CD1c-positive myeloid dendritic cell (primary cell): Measurements from ENCODE around the gene ANKS1B.
A peak's percentile ranks its signal among the peaks of the same experiment; 100 is the strongest.
"Not testable (repeated sequence)": the region's sequence is repeated elsewhere in the genome, so short reads cannot be mapped to it uniquely, and the experiment has no call there.

Source experiments
- DNase-seq: peaks from one replicate; pipeline ENCODE4 v3.0.0-alpha.2; 2016; ENCODE audit errors: extremely low spot score

Gene ANKS1B

DNA sequence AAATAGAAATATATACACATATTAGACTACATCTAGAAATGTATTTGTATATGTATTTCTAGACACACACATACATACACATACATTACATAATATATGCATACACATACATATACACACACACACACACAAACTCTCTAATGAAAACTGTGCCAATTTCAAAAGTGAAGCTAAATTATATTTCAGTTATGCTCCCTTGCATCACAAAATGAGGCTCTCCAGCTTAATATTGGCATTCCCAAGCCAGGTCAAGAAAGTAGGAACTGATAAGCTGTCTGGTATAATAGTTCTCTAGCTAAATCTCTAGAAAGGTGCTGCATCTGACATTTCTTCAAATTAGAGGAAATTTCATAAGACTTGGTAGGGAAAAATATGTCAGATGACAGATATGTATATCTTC is 280.3 kb downstream of the ANKS1B start:
- no peak for DNase-seq

DNA sequence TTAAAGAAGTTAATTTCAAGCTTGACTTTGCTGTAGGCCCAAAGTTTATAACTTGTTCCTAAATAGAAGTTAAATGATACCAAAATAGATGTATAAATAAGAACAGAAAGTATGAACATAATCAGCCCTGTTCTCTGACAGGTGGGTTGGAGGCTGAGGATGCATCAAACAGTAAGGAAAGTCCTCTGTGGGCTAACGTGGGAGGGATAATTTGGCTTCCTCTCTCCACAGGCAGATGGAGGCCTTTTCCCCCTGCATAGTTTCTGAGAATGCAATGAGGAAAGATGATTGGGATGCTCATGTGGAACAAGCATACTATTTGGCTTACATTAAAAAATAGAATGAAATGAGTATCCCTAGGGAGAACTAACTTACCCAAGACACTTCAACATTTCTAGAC is 280.7 kb downstream of the ANKS1B start:
- no peak for DNase-seq

DNA sequence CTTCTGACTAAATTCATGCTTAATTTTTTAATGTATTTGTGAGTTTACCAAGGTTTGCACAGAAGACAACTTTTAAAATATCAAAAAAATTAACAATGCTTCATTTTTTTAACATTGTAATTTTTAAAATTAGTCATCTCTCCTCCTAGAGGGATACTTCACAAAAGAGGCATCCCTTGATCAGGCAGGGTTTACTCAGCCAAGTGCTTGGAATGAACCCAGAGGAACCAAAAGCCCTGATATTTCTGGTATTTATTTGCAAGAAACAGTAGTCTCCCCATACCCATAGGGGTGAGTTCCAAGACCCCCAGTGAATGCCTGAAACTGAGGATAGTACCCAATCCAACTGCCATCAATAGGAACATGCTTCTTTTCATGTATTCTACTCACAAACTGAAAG is 284.7 kb downstream of the ANKS1B start:
- DNase-seq: no peak

DNA sequence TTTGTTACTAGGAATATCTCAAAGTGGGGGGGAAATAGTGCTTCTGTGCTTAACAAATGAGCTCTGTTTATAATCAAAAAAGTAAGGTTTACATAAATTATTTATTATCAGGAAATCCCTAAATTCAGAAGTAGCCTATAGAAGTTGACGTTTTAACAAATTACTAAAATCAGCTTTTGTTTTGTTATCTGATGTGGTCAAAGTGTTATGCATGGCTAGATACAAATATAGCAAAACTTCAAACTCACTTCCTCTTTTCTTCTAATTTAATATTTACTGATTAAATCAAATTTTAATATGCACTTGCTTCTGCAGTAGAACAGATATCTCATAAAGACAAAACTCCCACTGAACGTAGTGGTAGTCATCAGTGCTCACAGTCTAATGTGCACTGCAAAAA is 289.7 kb downstream of the ANKS1B start:
- no peak for DNase-seq

DNA sequence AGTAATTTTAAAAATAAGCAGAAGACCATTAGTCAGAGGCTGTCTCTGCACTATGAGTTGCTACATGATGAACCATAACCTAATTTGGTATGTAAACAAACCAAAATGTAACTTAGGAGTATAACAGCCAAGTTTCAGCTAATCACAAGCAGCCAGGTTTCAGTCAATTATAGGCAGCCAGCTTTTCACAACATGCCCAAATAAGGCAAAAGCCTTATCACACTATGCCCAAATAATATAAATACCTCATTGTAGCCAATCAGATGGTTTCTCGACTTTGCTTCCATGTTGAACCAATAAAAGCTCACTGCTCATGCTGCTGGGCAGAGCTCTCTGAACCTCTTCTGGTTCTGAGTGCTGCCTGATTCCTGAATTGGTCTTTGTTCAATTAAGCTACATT is 298.6 kb downstream of the ANKS1B start:
- DNase-seq: no peak

DNA sequence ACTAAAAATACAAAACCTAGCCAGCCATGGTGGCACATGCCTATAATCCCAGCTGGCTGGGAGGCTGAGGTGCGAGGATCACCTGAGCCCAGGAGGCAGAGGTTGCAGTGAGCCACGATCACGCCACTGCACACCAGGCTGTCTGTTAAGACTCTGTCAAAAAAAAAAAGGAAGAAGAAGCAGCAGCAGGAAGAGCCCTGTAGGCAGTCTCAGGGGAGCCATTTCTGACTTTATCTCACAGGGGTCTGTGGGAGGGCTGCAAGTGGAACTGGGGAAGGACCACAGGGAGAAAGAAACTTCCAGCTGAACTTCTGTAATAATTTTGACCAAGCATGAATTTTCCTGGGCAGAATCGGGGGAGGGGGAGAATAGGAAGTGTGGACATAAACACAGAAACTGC is 304.5 kb downstream of the ANKS1B start:
- DNase-seq: no peak

DNA sequence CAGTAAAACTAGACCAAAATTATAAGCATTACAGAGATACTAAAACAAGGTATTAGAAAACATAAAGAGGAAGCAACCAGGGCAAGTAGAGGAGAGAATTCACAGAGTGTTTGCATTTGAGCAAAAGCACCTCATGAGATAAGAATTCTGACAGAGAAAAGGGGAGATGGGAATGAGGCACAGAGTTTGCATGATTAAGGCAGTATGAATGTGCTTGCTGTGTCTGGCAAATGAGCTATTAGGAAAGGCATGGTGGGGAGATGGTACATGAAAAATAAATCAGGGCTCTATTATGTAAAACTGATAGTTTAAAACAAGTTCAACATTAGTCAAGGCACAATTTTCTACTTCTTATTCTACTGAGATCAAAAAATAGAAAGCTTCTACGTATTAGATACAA is 314.1 kb downstream of the ANKS1B start:
- no peak for DNase-seq

DNA sequence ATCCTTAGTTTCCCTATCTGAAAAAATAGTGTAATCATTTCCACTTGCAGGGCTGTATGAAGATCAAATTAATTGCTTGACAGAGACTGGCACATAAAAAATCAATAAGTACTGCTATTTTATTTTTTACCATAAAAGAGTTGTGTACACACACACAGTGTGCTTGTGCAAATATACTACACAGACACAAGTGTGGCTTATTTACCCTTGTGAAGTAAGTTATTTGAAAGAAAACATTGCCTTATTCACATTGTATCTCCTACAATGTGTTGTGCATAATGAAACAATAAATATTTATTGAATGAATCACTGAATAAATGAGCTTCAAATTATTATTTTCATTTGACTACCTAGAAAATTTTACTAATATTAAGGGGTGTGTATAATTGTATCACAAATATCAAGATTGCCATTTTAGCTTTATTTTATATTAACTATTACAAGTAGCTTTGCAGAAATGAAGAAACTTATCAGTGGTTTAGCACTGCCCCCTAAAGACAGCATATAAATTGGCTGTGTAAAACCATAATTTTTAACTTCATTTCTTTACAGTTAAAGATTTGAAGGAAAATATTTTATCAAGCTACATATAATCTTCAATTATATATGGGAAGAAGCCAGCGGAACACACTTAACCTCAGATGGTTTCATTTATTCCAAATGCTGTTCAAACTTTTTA is 325.9 kb downstream of the ANKS1B start:
- DNase-seq: no peak

DNA sequence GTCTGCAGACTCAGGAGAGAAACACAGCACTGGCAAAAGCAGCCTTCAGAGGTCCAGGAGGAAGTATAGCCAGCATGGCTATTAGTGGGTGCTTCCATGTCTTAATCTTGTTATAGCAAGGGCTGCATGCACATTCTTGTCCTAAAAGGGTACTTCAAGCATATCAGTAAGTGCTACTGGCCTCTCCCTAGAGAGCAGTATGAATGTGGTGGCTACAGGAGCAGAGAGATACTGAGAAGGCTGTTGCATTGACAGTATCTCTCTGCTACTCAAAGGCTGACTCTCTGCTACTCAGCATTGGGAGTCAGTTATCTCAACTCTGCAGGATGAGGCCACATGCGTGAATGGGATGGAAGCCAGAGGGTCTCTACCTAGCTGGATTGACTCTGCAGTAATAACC is 335.2 kb downstream of the ANKS1B start:
- no peak for DNase-seq

DNA sequence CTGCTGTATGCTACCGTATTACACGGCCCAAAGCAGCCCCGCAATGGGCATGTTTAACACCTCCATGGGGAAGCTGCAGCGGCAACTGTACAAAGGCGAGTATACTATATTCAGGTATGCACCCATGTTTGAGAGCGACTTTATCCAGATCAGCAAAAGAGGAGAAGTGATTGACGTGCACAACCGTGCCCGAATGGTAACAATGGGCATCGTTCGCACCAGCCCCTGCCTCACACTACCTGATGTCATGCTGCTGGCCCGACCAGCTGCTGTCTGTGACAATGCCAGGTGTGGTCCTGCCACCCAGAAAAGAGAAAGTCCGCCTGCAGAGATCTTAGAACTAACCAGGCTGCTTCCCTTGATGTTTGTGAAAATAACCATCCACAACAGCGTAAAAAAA is 336.6 kb downstream of the ANKS1B start:
- no peak for DNase-seq

DNA sequence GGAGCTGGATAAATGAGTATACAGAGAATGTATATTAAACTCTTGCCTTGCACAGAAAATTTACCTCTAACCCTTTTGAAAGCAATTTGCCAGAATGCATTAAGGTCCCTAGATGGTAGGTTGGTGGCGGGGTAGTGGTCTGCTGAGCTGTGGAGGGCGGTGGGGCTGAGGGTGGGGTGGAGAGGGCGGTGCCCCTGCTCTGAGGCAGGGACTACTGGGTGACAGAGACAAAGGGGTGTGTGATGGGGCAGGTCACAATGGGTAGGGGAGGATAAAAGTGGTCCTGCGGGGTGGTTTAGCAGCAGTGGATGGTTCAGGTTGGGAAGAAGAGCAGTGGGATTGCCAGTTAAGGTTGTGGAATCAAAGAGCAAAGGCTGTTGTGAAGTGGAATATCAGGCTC is 337.3 kb downstream of the ANKS1B start, which contains the start of gene GARIN6:
Gene GARIN6 (plus strand): TSS at position 301 of the 400 bp plus-strand sequence. CDS start 422 bp downstream, outside the sequence.
- no peak for DNase-seq

DNA sequence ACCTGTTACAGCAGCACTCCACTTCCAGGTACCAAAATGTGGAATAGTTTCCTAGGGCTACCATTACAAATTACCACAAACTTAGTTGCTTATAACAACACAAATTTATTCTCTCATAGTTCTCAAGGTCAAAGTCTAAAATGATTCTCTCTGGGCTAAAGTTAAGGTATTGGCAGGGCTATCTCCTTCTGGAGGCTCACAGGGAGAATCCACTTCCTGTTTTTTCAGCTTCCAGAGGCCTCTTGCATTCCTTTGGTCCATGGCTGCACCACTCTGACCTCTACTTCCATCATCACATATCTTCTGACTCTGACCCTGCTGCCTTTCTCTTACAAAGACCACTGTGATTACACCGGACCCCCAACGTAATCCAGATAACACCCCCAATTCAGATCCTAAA is 340.1 kb downstream of the ANKS1B start:
- no peak for DNase-seq

DNA sequence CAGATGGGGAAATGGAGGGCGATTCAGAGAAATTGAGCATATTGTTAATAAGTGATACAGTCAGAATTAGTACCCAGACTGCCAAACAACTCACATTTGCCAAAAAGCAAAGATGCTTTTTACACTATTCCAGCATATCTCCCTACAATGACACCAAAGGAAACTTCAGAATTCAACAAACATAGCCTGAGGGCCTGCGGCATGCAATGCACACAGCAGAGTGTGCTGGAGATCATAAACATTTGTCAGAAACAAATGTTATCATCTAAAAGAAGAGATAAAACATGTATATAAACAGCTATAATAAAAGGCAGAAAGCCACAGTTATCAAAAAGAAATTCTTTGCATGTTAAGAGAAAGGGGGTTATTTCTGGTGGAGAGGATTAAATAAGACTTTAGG is 357.3 kb downstream of the ANKS1B start:
- DNase-seq: no peak

DNA sequence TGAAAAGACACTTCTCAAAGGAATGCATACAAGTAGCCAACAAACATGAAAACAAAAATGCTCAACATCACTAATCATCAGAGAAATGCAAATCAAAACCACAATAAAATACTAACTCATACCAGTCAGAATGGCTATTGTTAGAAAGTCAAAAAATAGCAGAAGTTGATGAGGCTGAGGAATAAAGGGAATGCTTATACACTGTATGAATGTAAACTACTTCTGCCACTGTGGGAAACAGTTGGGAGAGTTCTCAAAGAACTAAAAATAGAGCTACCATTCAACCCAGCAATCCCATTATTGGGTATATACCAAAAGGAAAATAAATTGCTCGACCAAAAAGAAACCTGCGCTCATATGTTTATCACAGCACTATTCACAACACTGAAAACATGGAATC is 360.1 kb downstream of the ANKS1B start:
- DNase-seq: not testable (repeated sequence)

DNA sequence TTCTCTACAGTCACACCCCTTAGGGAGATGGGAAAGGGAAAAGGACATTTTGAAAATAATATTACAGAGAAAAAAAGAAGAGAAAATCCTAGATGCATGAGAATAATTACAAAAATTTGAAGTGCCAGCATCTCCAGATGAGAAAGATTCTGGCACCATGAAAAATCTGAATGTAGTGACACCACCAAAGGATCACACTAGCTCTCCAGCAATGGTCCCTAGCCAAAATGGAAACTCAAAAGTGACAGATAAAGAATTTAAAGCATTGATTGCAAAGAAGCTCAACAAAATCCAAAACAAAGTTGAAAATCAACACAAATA is 364.6 kb downstream of the ANKS1B start:
- no peak for DNase-seq

DNA sequence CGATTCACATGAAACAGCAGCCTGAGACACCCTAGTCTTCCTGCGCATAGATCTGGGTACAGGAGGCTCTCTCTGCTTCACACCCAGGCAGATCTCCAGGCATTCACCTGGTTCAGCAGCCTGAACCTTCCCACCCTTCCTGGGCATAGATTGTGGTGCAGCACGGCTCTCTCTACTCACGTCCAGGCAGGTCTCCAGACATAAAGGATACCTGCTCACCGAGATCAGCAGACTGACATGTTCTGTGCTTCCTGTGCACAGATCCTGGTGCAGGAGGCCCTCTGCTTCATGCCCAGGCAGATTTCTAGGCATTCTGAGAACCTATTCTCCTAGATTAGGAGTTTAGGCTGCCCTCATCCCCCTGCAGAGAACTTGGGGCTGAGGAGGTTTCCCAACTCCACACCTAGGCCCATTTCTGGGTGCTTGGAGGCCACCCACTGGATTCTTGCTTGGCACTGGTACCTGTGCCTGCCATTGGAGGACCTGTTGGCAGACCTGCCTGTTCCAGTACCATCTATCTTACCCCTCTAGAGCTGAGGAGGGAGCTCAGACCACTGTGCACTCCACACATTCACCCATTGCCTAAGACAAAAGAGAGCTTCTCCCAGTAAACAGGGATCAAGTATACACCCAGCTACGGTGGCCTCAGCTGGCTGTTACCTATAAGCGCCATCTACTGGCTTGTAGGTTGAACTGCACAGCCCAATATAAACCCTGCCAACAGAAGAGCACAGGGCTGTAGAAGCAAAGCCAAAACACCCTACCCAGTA is 365.2 kb downstream of the ANKS1B start:
- DNase-seq: peak; percentile 36

DNA sequence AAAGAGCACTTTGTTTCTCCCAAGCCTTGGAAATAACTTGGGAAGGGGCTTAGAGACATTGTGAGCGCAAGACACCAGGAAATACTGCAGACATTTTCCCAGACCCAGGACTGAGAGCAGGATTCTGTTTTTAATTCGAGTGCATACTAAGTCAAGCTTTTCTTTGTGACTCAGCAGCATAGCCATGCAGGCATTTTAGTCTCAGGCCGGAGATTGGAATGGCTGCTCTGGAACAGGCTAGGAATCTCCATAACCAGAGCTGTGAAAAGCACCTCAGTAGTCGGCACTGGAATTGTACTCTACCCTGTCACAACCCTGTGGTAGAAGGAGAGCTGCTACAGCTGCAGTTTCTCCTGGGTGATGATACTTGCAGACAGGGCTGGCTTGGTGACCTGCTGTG is 366.1 kb downstream of the ANKS1B start:
- DNase-seq: no peak

DNA sequence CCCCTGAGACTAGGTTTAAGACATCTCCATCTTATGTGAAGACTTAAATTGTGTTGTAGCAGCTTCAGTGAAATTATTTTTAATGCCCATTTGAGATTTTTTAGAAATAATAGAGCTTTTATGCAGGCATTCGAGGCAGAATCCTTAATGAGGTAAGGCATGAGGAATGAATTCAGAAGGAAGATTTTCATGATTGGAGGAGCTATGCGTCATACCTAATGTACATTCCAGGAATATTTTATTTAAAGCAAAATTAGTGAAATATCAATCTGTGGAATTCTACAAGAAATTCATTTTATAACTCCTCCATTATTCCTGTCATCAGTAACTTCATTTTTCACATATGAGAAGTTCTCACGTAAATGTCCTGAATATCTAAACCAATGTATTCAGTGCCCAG is 373.1 kb downstream of the ANKS1B start:
- no peak for DNase-seq

DNA sequence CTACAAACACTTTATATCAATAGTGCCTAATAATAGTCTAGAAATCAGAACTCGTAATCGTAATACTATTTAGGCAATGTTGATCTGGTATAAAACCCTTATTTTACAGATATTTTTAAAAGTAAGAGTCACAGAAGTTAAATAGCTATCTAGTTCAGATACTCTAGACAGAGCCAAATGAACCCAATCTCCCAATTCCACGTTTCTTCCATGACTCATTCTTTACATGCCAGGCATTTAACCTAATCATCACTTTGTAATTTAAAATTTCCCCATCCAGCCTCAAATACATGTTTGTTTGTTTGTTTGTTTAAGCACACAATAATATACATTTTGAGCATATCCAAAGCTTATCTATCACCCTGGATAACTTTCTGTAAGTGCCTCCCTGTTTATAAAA is 373.6 kb downstream of the ANKS1B start:
- DNase-seq: no peak

DNA sequence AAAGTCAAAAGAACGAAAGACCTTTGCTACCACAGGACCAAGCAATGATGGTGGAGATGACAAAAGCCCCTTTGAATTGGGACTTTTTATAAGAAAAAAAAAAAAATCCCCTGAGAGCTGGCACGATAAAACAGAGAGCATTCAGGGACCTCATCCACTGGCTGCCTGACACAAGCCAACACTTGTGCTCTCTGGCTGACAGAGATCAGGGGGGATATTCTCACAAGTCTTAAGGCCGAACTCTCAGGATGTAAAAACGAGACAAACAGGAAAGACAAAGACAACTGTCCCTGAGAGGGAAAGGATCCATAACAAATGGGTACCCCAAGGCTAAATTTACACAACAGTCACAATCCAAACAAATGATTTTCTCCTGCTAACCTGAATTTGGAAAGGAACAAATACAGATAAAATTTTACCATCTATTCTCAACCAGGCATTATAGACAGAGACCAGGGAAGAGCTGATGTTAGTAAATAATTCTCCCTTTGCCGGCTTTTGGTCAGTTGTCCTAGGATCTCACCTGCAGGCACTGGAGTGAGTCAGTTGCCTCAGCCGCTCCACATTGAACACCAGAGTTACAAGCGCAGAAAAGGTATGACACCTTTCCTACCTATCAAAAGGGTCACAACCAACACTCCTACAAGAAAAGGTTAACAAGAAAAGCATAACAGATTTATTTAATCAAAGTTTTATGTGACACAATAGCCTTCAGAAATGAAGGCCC is 375.1 kb downstream of the ANKS1B start:
- DNase-seq: no peak

DNA sequence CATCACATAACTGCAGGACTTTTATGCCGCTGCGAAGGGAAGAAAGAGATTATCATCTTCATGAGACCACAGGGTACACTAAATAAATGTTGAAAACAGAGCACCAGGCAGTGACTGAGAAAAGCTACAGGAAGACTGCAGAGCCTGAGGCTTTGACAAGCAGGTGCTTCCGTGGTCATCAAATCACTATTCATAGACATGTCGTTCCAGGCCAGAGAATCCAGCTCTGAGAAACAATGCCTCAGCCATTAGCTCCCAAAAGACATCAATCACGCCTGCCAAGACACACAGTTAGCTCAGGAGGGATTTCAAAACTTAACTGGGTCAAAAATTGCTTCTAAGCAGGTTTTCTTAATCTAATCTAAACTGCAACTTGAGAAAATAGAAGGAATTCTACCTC is 384.3 kb downstream of the ANKS1B start:
- DNase-seq: no peak

DNA sequence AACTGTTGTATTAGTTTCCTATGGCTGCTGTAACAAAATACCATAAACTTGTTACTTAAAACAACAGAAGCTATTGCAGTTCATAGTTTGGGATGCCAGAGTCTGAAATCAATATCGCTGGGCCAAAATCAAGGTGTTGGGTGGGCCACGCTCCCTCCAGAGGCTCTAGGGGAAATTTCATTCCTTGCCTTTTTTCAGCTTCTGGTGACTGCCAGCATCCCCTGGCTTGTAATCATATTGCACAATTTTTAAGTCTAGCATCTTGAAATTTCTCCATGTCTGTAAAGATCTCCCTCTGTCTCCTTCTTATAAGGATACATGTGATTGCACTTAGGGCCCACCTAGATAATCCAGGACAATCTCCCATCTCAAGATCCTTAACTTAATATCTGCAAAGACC is 386.0 kb downstream of the ANKS1B start:
- no peak for DNase-seq

DNA sequence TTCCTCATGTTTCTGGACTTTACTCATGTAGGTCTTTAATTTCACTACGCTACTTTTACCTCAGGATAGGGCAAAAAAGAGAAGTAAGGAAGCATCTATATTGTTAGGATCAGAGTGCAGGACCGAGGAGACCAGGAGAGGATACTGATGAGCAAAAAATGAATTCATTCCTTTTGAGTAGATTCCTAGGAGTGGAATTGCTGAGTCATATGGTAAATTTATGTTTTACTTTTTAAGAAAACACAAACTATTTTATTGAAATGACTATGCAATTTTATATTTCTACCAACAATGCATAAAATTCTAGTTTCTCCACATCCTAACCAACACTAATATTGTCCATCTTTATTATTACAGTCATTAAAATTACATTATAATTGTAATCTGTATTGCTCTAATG is 388.0 kb downstream of the ANKS1B start:
- DNase-seq: no peak
